A549 (cell line): ENCODE results near the gene ANO2. TPM values are rescaled to one million over a fixed set of nuclear protein-coding genes. Genes with fewer than 3 reads are reported as not detected.

Source experiments
- ATAC-seq, 2 experiments: fragments of 200-7000 bp in 1 of 2; fragments of >200 bp in 1 of 2; cut with Nextera tagmentation in 1 of 2; cut with Tn5 transposase in 1 of 2; 3 replicates each; pipeline versions ENCODE4 v1.8.0 to v1.9.1; 2018 to 2020; ENCODE audit warnings: mild to moderate bottlenecking in 1 of 2, moderate library complexity in 1 of 2
- CTCF ChIA-PET: fragments of 300-600 bp; sonication (Branson Sonifier 250); formaldehyde crosslinking; extraction: SDS; loops from one replicate; lab custom pipeline; 2021; ENCODE audit warnings: antibody characterized with exemption, inconsistent platforms; lab: Yijun Ruan, JAX
- POLR2A ChIA-PET: fragments of 350-600 bp; formaldehyde crosslinking; extraction: SDS; loops from one replicate; lab custom pipeline; 2021; ENCODE audit warnings: antibody characterized with exemption, inconsistent platforms; lab: Yijun Ruan, JAX
- DNase-seq, 2 experiments: peaks; one replicate each; pipeline versions ENCODE4 v3.0.0 to v3.0.0-alpha.2; 2011 to 2016; ENCODE audit warnings: low read depth in 1 of 2, low spot score in 1 of 2
- FAIRE-seq: peaks from 2 replicates; lab custom pipeline; 2011; peaks lifted over from hg19 to GRCh38; lab: Jason Lieb, UNC
- H3K27ac ChIP-seq, 2 experiments: fragments of >200 bp; sonication (Bioruptor Twin); formaldehyde crosslinking; 3 replicates each; pipeline ENCODE4 v1.5.1; 2016 to 2017
- H3K4me1 ChIP-seq: fragments of >200 bp; sonication (Bioruptor Twin); formaldehyde crosslinking; 3 replicates; pipeline ENCODE4 v1.6.1; 2016
- H3K4me2 ChIP-seq: fragments of >200 bp; sonication (Bioruptor Twin); formaldehyde crosslinking; 3 replicates; pipeline ENCODE4 v1.6.1; 2016
- H3K4me3 ChIP-seq: fragments of >200 bp; sonication (Bioruptor Twin); formaldehyde crosslinking; 3 replicates; pipeline ENCODE4 v1.5.1; 2016
- H3K9me3 ChIP-seq: fragments of >200 bp; sonication (Bioruptor Twin); formaldehyde crosslinking; 3 replicates; pipeline ENCODE4 v1.6.1; 2016
- BCL3 ChIP-seq: fragments of >200 bp; sonication (Bioruptor Twin); formaldehyde crosslinking; IDR thresholded peaks from 3 replicates; pipeline ENCODE4 v1.6.1; 2016
- BHLHE40 ChIP-seq: IDR thresholded peaks from 2 replicates; pipeline ENCODE4 v1.6.1; 2012; ENCODE audit warnings: low read depth, low read length, inconsistent platforms
- CBX8 ChIP-seq: fragments of 200-600 bp; sonication (generic); IDR thresholded peaks from 2 replicates; pipeline ENCODE4 v1.6.1; 2016
- CHD2 ChIP-seq: fragments of 150-350 bp; IDR thresholded peaks from 2 replicates; pipeline ENCODE4 v1.6.1; 2014; ENCODE audit warnings: low read length; ENCODE audit not compliant: partially characterized antibody
- EHF ChIP-seq: fragments of 250-450 bp; sonication (Bioruptor Pico); IDR thresholded peaks from 2 replicates; pipeline ENCODE4 v1.5.0; 2020; ENCODE audit warnings: mild to moderate bottlenecking
- ESRRA ChIP-seq: fragments of 150-350 bp; IDR thresholded peaks from 2 replicates; pipeline ENCODE4 v1.6.1; 2014; ENCODE audit warnings: mild to moderate bottlenecking, low read length, borderline replicate concordance
- FOSB ChIP-seq: fragments of 250-450 bp; sonication (Bioruptor Pico); IDR thresholded peaks from 2 replicates; pipeline ENCODE4 v1.5.0; 2020; ENCODE audit warnings: mild to moderate bottlenecking, moderate library complexity
- GATA3 ChIP-seq: IDR thresholded peaks from 2 replicates; pipeline ENCODE4 v1.6.1; 2012; ENCODE audit warnings: borderline replicate concordance
- HEYL ChIP-seq: fragments of 250-450 bp; sonication (Bioruptor Pico); IDR thresholded peaks from 2 replicates; pipeline ENCODE4 v1.8.0; 2021; ENCODE audit warnings: mild to moderate bottlenecking, moderate library complexity
- KDM5A ChIP-seq: fragments of 200-600 bp; sonication (generic); IDR thresholded peaks from 2 replicates; pipeline ENCODE4 v1.6.1; 2016; ENCODE audit warnings: antibody characterized with exemption, mild to moderate bottlenecking
- MAZ ChIP-seq: fragments of 150-350 bp; IDR thresholded peaks from 2 replicates; pipeline ENCODE4 v1.6.1; 2014; ENCODE audit warnings: antibody characterized with exemption, low read depth, low read length, borderline replicate concordance
- NFE2L2 ChIP-seq: fragments of 150-350 bp; conservative IDR thresholded peaks from 2 replicates; pipeline ENCODE4 v1.6.1; 2014; ENCODE audit warnings: low read length
- NPAS2 ChIP-seq: fragments of 250-450 bp; sonication (Bioruptor Pico); IDR thresholded peaks from 2 replicates; pipeline ENCODE4 v1.8.0; 2022; ENCODE audit warnings: mild to moderate bottlenecking, moderate library complexity, borderline replicate concordance
- RARB ChIP-seq: fragments of 250-450 bp; sonication (Bioruptor Pico); IDR thresholded peaks from 2 replicates; pipeline ENCODE4 v1.8.0; 2021; ENCODE audit warnings: mild to moderate bottlenecking, moderate library complexity
- RCOR1 ChIP-seq: fragments of 150-350 bp; IDR thresholded peaks from 2 replicates; pipeline ENCODE4 v1.6.1; 2014; ENCODE audit warnings: antibody characterized with exemption, low read length, low read depth
- REST ChIP-seq: fragments of 200-600 bp; sonication (generic); IDR thresholded peaks from 2 replicates; pipeline ENCODE4 v1.6.1; 2016; ENCODE audit warnings: antibody characterized with exemption, mild to moderate bottlenecking, moderate library complexity
- RNF2 ChIP-seq: fragments of 200-600 bp; sonication (generic); IDR thresholded peaks from 2 replicates; pipeline ENCODE4 v1.6.1; 2016; ENCODE audit warnings: low read depth, mild to moderate bottlenecking, antibody characterized with exemption, moderate library complexity, borderline replicate concordance
- SREBF2 ChIP-seq: fragments of 450-650 bp; IDR thresholded peaks from 2 replicates; pipeline ENCODE4 v1.6.1; 2014; ENCODE audit warnings: mild to moderate bottlenecking, moderate library complexity
- WGBS: methylation state at CpG from one replicate; pipeline ENCODE4 v1.1.6; 2017; ENCODE audit errors: missing lambda C conversion rate; 5-methylcytosine and 5-hydroxymethylcytosine counted together
- polyA plus RNA-seq, 4 experiments: library from polyadenylated mRNA; depleted of rRNA in 3 of 4; stranded (reverse); fragments of >200 nt; fragmentation: RNase III in 1 of 4; extraction: RNeasy Plus Mini Kit Qiagen cat#74134 plus additional on column Dnase treatment in 1 of 4; gene quantifications; 2 replicates in 3 of 4; 3 replicates in 1 of 4; pipeline ENCODE4 v1.2.3, GENCODE V29; 2011 to 2017
- TF ChIP-seq, protein P1 (sequence below): IDR thresholded peaks from 2 replicates; pipeline ENCODE4 v1.6.1; 2012; ENCODE audit warnings: low read depth, borderline replicate concordance

Gene ANO2
- polyA plus RNA-seq, 2 of the 4 experiments (the other 2 are of a cell fraction), result not detected

DNA sequence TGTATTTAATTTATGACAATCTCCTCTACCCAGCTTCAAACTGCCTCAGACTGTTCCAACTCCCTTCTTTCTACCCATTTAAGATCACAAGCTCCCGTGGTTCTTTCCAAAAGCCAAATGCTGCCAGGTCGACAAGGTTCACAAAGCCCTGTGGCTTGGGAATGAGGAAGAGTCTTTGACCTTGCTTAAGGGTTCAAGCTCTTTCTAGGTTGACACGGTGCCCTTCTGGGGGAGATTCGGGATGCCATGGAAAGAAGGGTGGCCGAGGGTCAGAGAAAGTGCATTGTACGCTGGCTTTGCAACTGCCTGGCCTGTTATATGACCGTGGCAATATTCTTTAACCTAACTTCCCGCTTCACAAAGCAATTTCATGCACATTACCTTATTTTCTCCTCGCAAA lies 239.3 kb downstream of the ANO2 start:
- 4% methylated on average over 9 of the region's 9 CpGs for WGBS
- TF ChIP-seq GATA3 (no peak), BHLHE40 (no peak), CHD2 (no peak), RARB (CRISPR knock-in tag) (no peak), KDM5A (no peak)
- no peak for FAIRE-seq
- no peak overlapping the region for H3K4me2 ChIP-seq
- ChIA-PET CTCF (interaction anchor here (0.8 kb wide), 1 partner anchor 135 kb away, joined by 3 read pairs; no protein-coding TSS in a partner anchor), POLR2A (no interaction called here)
- H3K4me1 ChIP-seq, result no peaks in the 10 kb centered on the region
- H3K4me3 ChIP-seq, result no peak overlapping the region
- no peaks in the 10 kb centered on the region for H3K9me3 ChIP-seq
- H3K27ac ChIP-seq, result no peak overlapping the region
- no peak for ATAC-seq
- DNase-seq, result no peak

GRCh38 chr12:5694759-5695409 lies 250.2 kb downstream of the ANO2 start:
- no peak overlapping the region for H3K4me3 ChIP-seq
- DNase-seq (no peak), ATAC-seq (no peak), FAIRE-seq (no peak)
- no peak overlapping the region for H3K27ac ChIP-seq
- POLR2A ChIA-PET, result no interaction called here
- no peak overlapping the region for H3K4me2 ChIP-seq
- CTCF ChIA-PET, result no interaction called here
- H3K9me3 ChIP-seq, result no peaks in the 10 kb centered on the region
- WGBS, result 8% methylated on average over 6 of the region's 6 CpGs
- no peaks in the 10 kb centered on the region for H3K4me1 ChIP-seq
- TF ChIP-seq HEYL (CRISPR knock-in tag), result no peak

DNA sequence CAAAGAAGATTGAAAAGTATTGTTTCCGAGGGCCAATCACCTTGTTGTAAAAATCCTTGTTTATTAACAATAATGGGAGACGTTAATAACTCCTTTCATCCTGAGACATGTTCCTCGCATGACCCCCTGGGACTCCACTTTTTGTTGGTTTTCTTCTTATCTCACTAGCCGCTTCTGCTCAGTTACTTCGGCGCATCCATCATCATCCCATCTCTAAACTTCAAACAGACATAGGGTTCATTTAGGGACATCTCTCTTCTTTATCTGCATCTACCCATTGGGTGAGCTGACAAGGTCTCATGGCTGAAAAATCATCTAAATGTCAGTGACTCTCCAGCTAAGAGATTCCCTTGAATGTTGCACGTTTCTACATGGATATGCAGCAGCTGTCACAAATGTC lies 252.2 kb downstream of the ANO2 start:
- POLR2A ChIA-PET, result no interaction called here

More for the DNA sequence above, 252.2 kb downstream of the ANO2 start:
- Histone ChIP-seq H3K9me3 (no peaks in the 10 kb centered on the region), H3K4me1 (no peaks in the 10 kb centered on the region), H3K4me2 (no peak overlapping the region), H3K27ac (no peak overlapping the region), H3K4me3 (no peak overlapping the region)
- TF ChIP-seq ESRRA (no peak), RNF2 (no peak), REST (no peak), BCL3 (no peak), CHD2 (no peak), CBX8 (no peak), SREBF2 (no peak), NPAS2 (CRISPR knock-in tag) (no peak), MAZ (no peak), FOSB (no peak), NFE2L2 (no peak), EHF (no peak), RCOR1 (no peak)
- TF ChIP-seq, protein P1, sequence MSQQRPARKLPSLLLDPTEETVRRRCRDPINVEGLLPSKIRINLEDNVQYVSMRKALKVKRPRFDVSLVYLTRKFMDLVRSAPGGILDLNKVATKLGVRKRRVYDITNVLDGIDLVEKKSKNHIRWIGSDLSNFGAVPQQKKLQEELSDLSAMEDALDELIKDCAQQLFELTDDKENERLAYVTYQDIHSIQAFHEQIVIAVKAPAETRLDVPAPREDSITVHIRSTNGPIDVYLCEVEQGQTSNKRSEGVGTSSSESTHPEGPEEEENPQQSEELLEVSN, result no peak
- WGBS, result 36% methylated on average over 7 of the region's 7 CpGs
- no peak for FAIRE-seq
- DNase-seq, result no peak
- no peak for ATAC-seq
- CTCF ChIA-PET, result no interaction called here
